T-helper 1 cell treated with Interleukin-12 subunit alpha and Interleukin-12 subunit beta and Interleukin-4 antibody, amounts not matched to agents 30 μg/mL and 1 μg/mL, for 36 hours (primary cell): ENCODE measurements around the gene IL10.
A peak's percentile ranks its signal among the peaks of the same experiment; 100 is the strongest.

ENCODE experiments used
- H3K27ac Mint-ChIP-seq: one replicate; pipeline ENCODE4 v1.8.0; 2021; ENCODE audit warnings: mild to moderate bottlenecking, mixed read lengths
- H3K27me3 Mint-ChIP-seq: one replicate; pipeline ENCODE4 v1.8.0; 2021; ENCODE audit warnings: low read depth, mixed read lengths
- H3K36me3 Mint-ChIP-seq: one replicate; pipeline ENCODE4 v1.8.0; 2021; ENCODE audit warnings: low read depth, mixed read lengths
- H3K4me1 Mint-ChIP-seq: one replicate; pipeline ENCODE4 v1.8.0; 2021; ENCODE audit warnings: low read depth, mixed read lengths
- H3K4me3 Mint-ChIP-seq: one replicate; pipeline ENCODE4 v1.8.0; 2021; ENCODE audit warnings: mild to moderate bottlenecking, moderate library complexity, mixed read lengths
- H3K9me3 Mint-ChIP-seq: one replicate; pipeline ENCODE4 v1.8.0; 2021; ENCODE audit warnings: mixed read lengths

IL10 gene

DNA sequence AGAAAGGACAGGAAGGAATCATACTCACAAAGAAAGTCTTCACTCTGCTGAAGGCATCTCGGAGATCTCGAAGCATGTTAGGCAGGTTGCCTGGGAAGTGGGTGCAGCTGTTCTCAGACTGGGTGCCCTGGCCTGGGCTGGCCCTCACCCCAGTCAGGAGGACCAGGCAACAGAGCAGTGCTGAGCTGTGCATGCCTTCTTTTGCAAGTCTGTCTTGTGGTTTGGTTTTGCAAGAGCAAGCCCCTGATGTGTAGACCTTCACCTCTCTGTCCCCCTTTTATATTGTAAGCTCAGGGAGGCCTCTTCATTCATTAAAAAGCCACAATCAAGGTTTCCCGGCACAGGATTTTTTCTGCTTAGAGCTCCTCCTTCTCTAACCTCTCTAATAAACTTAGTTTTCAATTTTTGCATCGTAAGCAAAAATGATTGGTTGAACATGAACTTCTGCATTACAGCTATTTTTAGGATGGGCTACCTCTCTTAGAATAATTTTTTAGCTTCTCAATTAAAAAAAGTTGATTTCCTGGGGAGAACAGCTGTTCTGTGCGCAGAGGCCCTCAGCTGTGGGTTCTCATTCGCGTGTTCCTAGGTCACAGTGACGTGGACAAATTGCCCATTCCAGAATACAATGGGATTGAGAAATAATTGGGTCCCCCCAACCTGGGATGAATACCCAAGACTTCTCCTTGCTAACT is at the start of gene IL10:
TSS of gene IL10 (minus strand) at position 252 of the 695 bp plus-strand sequence. CDS start at position 193, 59 bp downstream.
- Mint-ChIP-seq H3K9me3 (no peaks in the 10 kb centered on the region), H3K27ac (no peak within 1 kb of the TSS), H3K4me1 (peaks cover 48% of the 10 kb centered on the region), H3K4me3 (no peak within 1 kb of the TSS), H3K27me3 (peaks cover 52% of the 10 kb centered on the region), H3K36me3 (no peaks in the 10 kb centered on the region)

DNA sequence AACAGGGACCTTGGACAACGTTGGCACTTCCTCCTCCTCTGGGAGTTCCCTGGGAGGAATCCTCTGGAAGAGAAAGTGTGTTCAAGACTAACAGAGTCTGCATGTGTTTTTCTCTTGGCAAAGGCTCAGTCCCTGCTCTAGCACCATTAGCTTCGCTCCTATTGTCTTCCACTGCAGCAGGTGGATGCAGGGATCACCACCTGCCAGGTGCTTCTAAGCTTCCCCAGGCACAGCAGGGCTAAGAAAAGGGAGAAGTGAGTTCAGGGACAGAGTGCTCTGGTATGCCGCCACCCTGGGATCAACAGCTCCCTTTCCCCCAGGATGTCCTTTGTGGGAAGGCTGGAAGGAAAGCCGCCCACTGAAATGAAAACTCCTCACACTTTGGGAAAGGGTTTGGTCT is 49.2 kb upstream of the IL10 start:
- Mint-ChIP-seq H3K27ac (no peak overlapping the region), H3K27me3 (peaks cover 9% of the 10 kb centered on the region), H3K4me1 (peaks cover 23% of the 10 kb centered on the region), H3K9me3 (no peaks in the 10 kb centered on the region), H3K4me3 (no peak overlapping the region), H3K36me3 (no peaks in the 10 kb centered on the region)

DNA sequence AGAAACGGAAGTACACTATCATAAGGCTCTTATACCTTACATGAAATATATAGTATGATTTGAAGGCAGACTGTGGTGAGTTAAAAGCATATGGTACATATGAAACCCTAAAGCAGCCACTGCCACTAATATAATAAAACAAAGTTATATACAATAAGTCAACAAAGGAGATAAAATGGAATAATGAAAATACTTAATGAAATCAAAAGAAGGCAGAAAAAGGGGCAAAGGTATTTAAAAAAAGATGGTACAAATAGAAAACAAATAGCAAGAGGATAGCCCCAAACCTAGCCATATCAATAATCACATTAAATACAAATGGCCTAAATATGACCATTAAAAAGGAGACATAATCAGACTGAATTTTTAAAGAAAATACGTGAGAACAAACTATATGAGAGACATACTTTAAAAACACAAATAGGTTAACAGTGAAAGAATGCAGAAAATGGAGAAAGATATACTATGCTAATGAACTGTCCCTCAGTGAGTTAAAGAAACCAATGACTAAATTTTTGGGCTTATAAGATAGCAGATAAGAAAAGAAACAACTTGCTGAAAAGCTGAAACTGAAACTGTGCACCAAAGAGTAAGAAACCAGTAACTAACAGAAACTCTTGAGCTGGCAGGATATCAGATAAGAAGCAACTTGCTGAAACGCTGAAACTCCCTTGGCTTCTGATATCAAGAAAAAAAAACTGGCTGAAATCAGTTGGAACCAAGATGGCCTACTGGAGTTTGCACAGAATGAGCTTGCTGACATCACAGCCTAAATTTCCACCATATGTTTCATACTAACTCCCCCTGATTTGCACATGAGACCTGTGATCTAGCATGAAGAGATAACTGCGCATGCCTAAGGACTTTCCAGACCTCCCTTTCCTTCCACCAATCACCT is 44.3 kb upstream of the IL10 start:
- Mint-ChIP-seq H3K36me3 (peaks cover 15% of the 10 kb centered on the region), H3K9me3 (peaks cover 24% of the 10 kb centered on the region), H3K4me1 (peaks cover 32% of the 10 kb centered on the region), H3K4me3 (peak overlapping the region; percentile 53), H3K27me3 (peaks cover 5% of the 10 kb centered on the region), H3K27ac (peak overlapping the region; percentile 87)

DNA sequence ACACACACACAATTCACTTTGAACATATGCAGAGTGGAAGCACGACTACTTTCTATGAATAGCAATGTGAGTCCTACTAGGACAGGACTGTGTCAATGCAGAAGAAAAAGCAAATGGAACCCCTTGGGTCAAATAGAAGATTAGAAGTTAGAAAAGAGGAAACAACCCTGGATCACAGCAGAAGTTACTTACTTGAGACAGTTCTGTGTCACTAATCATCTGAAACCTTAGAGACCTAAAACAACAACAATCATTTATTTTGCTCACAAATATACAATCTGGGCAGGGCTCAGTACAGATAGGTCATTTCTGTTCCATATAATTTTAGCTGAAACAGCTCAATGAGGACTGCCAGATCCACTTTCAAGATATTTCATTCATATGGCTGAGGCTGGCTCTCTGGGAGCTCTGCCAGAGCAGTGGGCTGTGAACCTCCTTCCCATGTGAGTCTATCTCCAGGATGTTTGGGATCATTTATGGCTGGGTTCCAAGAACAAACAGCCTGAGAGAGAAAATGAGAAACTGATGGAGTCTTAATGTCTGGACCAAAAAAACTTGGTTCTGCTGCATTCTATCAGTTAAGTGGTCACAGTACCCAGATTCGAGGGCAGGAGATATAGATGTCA is 42.5 kb upstream of the IL10 start:
- peaks cover 28% of the 10 kb centered on the region for H3K9me3 Mint-ChIP-seq
- peaks cover 15% of the 10 kb centered on the region for H3K36me3 Mint-ChIP-seq
- no peak overlapping the region for H3K27ac Mint-ChIP-seq
- H3K4me3 Mint-ChIP-seq: no peak overlapping the region
- H3K4me1 Mint-ChIP-seq: peaks cover 28% of the 10 kb centered on the region
- H3K27me3 Mint-ChIP-seq: peaks cover under 1% of the 10 kb centered on the region

DNA sequence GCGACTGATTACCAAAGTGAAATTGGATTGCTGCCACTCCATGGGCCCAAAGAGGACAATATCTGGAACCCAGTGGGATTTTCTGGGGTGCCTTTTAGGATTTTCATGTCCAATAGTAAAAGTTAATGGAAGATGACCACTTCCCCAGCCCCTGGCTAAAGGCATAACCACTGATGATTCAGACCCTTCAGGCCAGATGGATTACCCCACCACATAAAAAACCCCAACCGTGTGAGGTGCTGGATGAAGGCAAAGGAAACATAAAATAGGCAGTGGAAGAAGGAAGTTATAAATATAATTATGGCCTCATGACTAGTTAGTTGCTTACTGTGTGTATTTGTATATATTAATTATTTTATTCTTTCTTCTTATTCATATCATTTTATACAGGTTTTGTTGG is 40.2 kb upstream of the IL10 start:
- Mint-ChIP-seq H3K9me3 (peaks cover 28% of the 10 kb centered on the region), H3K27me3 (peaks cover 8% of the 10 kb centered on the region), H3K36me3 (peaks cover 15% of the 10 kb centered on the region), H3K4me1 (peaks cover 39% of the 10 kb centered on the region), H3K27ac (no peak overlapping the region), H3K4me3 (no peak overlapping the region)

DNA sequence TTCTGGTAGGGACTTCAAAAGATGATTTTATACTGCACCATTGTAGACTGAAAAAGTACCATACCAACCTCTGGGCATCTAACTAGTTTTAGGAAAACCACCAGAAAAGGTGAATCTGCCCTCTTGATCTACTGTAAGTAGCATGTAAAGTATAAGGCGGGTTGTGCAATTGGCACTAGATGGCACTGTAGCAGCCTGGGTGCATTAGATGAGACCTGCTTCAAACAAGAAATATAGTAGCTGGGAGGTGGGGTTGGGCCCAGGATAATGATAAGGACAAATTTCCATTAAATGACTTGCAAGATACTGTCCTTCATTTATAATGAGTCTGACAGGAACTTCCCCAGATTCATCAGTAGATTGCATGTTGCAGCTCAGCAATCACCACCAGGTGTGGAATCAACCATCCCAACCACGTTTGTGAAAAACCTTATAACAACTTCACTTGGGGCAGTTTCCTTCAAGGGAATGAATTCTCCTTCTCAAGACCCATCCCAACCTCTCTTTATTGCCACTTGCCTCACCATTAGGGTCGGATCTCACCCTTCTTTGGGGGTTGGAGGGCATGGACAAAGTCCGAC is 37.3 kb upstream of the IL10 start:
- no peak overlapping the region for H3K4me3 Mint-ChIP-seq
- no peak overlapping the region for H3K27ac Mint-ChIP-seq
- peaks cover 24% of the 10 kb centered on the region for H3K9me3 Mint-ChIP-seq
- H3K36me3 Mint-ChIP-seq: peaks cover 15% of the 10 kb centered on the region
- peaks cover 40% of the 10 kb centered on the region for H3K4me1 Mint-ChIP-seq
- H3K27me3 Mint-ChIP-seq: peaks cover 17% of the 10 kb centered on the region

DNA sequence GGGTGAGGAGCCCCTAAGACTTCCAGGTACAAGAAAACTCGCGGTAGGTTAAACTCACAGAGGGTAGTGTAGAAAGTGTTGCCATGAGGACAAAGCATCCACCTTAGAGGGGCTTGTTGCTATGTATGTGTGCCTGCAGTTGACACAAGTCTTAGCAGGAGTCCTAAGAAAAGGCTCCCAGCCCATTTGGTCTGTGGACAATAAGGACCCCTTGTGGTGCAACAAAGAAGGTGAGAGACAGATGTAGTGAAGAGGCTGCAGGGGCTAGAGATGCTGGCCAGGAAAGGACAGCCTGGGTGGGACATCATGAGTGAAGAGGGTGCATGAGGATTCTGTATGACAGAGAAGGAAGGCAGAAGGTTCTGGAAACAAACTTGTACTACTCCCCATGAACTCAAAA is 36.3 kb upstream of the IL10 start:
- peaks cover 20% of the 10 kb centered on the region for H3K9me3 Mint-ChIP-seq
- peaks cover 46% of the 10 kb centered on the region for H3K4me1 Mint-ChIP-seq
- H3K27ac Mint-ChIP-seq: peak overlapping the region; percentile 37
- H3K36me3 Mint-ChIP-seq: peaks cover 12% of the 10 kb centered on the region
- H3K4me3 Mint-ChIP-seq: no peak overlapping the region
- H3K27me3 Mint-ChIP-seq: peaks cover 23% of the 10 kb centered on the region

DNA sequence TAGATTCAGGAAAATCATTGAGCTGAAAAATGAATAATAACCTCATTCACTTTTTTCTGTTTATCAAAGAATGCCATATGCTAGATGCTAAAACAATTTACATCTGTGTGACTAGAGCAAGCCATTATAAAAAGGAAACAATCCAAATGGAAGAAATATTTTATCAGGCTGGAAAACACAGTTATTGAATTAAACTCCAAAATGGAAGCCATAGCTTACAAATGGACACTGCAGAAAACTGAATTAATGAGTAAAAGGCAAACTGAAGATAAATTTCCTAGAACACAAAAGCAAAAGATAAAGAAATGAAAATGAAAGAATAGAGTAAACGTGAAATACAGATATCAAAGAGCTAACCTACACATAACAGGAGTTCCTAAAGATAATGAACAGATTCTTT is 33.1 kb upstream of the IL10 start:
- peaks cover 35% of the 10 kb centered on the region for H3K27me3 Mint-ChIP-seq
- no peak overlapping the region for H3K27ac Mint-ChIP-seq
- peaks cover 4% of the 10 kb centered on the region for H3K36me3 Mint-ChIP-seq
- peak overlapping the region; percentile 14 for H3K4me3 Mint-ChIP-seq
- no peaks in the 10 kb centered on the region for H3K9me3 Mint-ChIP-seq
- H3K4me1 Mint-ChIP-seq: peaks cover 71% of the 10 kb centered on the region

DNA sequence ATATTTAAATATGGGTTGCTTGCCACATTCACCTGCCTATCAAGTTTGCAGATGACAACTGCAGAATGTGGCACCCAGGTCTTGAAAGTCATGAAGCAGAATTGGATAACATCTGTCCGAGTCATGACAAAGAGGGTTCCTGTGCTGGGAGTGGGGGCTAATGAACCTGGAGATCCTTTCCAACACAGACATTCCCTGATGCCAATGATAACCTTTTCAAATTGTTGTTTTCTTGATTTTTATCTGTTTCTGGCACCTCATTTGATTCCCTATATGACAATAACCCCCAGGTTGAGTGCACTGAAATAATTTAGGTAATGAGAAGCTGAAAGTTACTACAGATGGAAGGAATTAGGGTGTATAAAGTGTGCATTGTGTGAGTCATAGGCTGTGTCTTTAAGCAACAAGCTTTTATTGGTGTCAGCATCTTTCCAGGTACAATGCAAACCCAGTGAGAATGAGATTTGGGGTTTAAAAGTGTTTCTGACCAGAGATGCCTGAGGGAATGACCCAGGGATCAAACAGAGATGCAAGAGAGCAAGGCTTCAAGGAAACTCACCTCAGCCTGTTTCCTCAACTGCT is 32.0 kb upstream of the IL10 start:
- Mint-ChIP-seq H3K27ac (peak overlapping the region; percentile 82), H3K9me3 (no peaks in the 10 kb centered on the region), H3K27me3 (peaks cover 46% of the 10 kb centered on the region), H3K36me3 (peaks cover 6% of the 10 kb centered on the region), H3K4me1 (peaks cover 72% of the 10 kb centered on the region), H3K4me3 (no peak overlapping the region)

DNA sequence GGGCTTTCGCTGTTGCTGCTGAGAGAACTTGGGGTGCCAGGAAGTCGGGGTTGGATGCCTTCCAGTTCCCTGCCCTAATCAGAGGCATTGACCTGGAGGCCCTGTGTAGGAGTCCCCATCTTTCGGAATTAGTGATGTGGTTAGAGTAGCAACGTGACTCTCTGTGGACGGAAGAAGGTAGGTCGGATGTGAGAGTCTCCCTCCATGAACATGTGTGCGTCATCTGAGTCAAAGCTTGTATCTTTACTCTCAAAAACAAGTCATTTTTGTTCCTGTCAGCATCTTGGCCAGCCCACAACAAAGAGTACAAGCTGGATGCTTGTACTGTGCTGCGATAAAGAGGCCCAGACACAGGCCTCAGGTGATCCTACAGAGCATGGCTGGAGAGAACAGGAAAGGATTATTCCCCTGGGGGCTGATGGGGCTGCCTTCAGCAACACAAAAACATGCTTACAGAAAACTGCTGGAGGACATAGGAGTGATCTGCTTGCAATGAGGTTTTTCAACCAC is 31.0 kb upstream of the IL10 start:
- H3K27ac Mint-ChIP-seq: peak overlapping the region; percentile 82
- peaks cover 70% of the 10 kb centered on the region for H3K4me1 Mint-ChIP-seq
- no peaks in the 10 kb centered on the region for H3K9me3 Mint-ChIP-seq
- H3K36me3 Mint-ChIP-seq: peaks cover 6% of the 10 kb centered on the region
- H3K4me3 Mint-ChIP-seq: peak overlapping the region; percentile 18
- peaks cover 50% of the 10 kb centered on the region for H3K27me3 Mint-ChIP-seq

DNA sequence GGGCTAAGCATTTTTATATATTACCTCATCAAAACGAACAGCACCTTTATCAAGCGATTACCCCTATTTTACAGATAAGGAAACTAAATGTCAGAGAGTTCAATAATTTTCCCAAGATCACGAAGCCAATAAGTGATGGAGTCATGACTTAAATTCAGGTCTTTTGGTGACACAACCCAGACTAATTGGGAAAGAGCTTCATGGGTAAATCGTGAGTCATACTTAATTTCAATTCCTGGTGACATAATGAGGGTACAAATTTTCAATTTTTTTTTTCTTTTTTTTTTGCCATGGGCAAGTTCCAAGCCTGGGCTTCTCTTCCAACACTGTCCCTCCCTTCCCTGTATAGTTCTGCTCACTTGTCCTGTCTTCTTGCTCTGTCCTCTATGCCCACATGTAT is 30.1 kb upstream of the IL10 start:
- H3K9me3 Mint-ChIP-seq: no peaks in the 10 kb centered on the region
- H3K4me3 Mint-ChIP-seq: peak overlapping the region; percentile 52
- peaks cover 74% of the 10 kb centered on the region for H3K4me1 Mint-ChIP-seq
- H3K36me3 Mint-ChIP-seq: peaks cover 6% of the 10 kb centered on the region
- peak overlapping the region; percentile 82 for H3K27ac Mint-ChIP-seq
- peaks cover 55% of the 10 kb centered on the region for H3K27me3 Mint-ChIP-seq

DNA sequence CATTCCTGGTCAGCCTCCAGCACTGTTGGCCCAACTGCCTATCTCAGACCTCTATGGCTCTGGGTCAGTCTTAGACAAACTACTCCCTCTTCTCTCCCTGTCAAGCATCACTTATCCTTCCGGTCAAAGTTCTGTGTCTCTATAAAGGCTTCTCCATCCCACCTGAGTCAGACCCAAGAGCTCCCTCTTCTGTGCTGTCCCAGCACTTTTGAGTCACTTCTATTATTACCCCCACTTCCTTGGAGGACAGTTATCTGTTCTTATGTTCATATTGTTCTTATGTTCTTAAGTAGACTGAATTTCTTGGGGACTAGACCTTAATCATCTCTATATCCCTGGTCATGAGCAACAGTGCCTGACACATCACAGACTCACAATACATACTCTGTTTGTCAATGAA is 29.2 kb upstream of the IL10 start:
- H3K4me1 Mint-ChIP-seq: peaks cover 66% of the 10 kb centered on the region
- no peaks in the 10 kb centered on the region for H3K9me3 Mint-ChIP-seq
- peaks cover 6% of the 10 kb centered on the region for H3K36me3 Mint-ChIP-seq
- H3K27ac Mint-ChIP-seq: peak overlapping the region; percentile 55
- peak overlapping the region; percentile 0 for H3K4me3 Mint-ChIP-seq
- peaks cover 51% of the 10 kb centered on the region for H3K27me3 Mint-ChIP-seq

DNA sequence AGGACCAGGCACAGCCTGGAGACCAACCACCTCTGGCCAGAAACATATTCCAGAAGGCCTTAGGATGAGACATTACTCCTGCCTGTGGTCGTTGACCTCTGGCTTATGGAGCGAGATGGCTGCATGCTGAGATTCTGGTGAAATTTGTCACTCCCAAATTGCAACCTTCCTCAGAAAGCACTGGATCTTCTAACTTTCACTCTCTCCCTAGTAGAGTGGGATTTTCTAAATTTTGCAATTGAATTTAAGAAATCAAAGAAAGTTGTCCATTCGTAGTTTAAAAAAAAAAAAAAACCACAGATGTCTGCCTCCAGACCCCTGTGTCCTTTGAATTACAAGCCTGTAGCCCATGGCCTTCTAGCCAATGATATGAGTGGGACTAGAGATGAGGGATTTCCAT is 28.6 kb upstream of the IL10 start:
- peaks cover 6% of the 10 kb centered on the region for H3K36me3 Mint-ChIP-seq
- no peaks in the 10 kb centered on the region for H3K9me3 Mint-ChIP-seq
- H3K27ac Mint-ChIP-seq: no peak overlapping the region
- H3K4me1 Mint-ChIP-seq: peaks cover 62% of the 10 kb centered on the region
- H3K27me3 Mint-ChIP-seq: peaks cover 54% of the 10 kb centered on the region
- H3K4me3 Mint-ChIP-seq: no peak overlapping the region

DNA sequence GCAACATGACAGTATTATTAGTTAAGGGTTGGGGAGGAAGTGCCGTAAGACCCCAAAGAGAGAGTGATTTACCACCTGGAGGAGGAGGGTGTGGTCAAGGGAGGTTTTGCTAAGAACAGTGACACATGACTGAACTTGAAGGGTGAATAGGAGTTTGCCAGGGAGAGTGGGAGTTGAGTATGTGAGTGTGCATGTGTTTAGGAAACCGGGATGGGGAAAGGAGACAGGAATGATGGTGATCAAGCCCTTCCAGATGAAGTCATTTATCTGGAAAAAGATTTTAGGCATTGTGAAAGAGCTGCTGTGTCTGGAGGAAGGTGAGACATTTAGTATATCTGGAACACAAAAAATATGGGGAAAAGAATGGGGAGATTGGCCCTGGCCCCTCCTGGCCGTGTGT is 28.1 kb upstream of the IL10 start:
- Mint-ChIP-seq H3K4me1 (peaks cover 62% of the 10 kb centered on the region), H3K27me3 (peaks cover 54% of the 10 kb centered on the region), H3K36me3 (peaks cover 6% of the 10 kb centered on the region), H3K27ac (peak overlapping the region; percentile 14), H3K4me3 (no peak overlapping the region), H3K9me3 (no peaks in the 10 kb centered on the region)
